Astrocyte (in vitro differentiated cells and primary cell): ENCODE data around the gene CIAO2B.

Experiments
- CTCF ChIP-seq: IDR thresholded peaks from 2 replicates; pipeline ENCODE4 v1.5.1; 2011; ENCODE audit warnings: low read depth, mild to moderate bottlenecking, inconsistent platforms, low read length, moderate library complexity; ENCODE audit not compliant: insufficient read depth
- EZH2 ChIP-seq: IDR thresholded peaks from 2 replicates; pipeline ENCODE4 v1.6.1; 2012; ENCODE audit warnings: mild to moderate bottlenecking, low read length, inconsistent platforms; ENCODE audit not compliant: insufficient read depth

- TF ChIP-seq EZH2, result no peak
- no peak for TF ChIP-seq CTCF
These were observed 18.4 kb upstream of the CIAO2B start for GRCh38 chr16:66952430-66953110.
